ENCODE results near the gene VPS26A.

VPS26A gene

GRCh38 chr10:69123747-69124562 is at the start of gene VPS26A:
TSS of gene VPS26A (plus strand) at chr10:69124178. CDS start at chr10:69124278, 100 bp downstream.
- peak; percentile 71 for DNase-seq

- no peak for DNase-seq
Observed at GRCh38 chr10:69074532-69074931, 49.4 kb upstream of the VPS26A start.

GRCh38 chr10:69075431-69075830 is 48.5 kb upstream of the VPS26A start:
- DNase-seq = no peak

GRCh38 chr10:69078311-69078710 is 45.7 kb upstream of the VPS26A start:
- no peak for DNase-seq

GRCh38 chr10:69080226-69080625 is 43.8 kb upstream of the VPS26A start:
- DNase-seq = no peak

GRCh38 chr10:69086001-69086509 is 37.9 kb upstream of the VPS26A start:
- no peak for DNase-seq

- DNase-seq = no peak
Observed at GRCh38 chr10:69087590-69088470, 36.1 kb upstream of the VPS26A start, which contains the start of gene SRGN. TSS of gene SRGN (plus strand) at chr10:69088103. CDS start at chr10:69088158, 55 bp downstream.

- no peak for DNase-seq
Observed at GRCh38 chr10:69088471-69088769, 35.6 kb upstream of the VPS26A start.

GRCh38 chr10:69088801-69089501 is 35.0 kb upstream of the VPS26A start:
- no peak for DNase-seq

- no peak for DNase-seq
Observed at GRCh38 chr10:69089638-69090599, 34.1 kb upstream of the VPS26A start.

- no peak for DNase-seq
Observed at GRCh38 chr10:69090685-69091084, 33.3 kb upstream of the VPS26A start.

- no peak for DNase-seq
Observed at GRCh38 chr10:69091143-69091651, 32.8 kb upstream of the VPS26A start.

- peak; percentile 42 for DNase-seq
Observed at GRCh38 chr10:69092959-69093850, 30.8 kb upstream of the VPS26A start.

GRCh38 chr10:69093933-69094332 is 30.0 kb upstream of the VPS26A start:
- no peak for DNase-seq

GRCh38 chr10:69096045-69096444 is 27.9 kb upstream of the VPS26A start:
- DNase-seq = no peak

GRCh38 chr10:69097729-69098128 is 26.2 kb upstream of the VPS26A start:
- DNase-seq = no peak

GRCh38 chr10:69100136-69100872 is 23.7 kb upstream of the VPS26A start:
- DNase-seq = no peak

- DNase-seq = no peak
Observed at GRCh38 chr10:69101451-69102095, 22.4 kb upstream of the VPS26A start.

- no peak for DNase-seq
Observed at GRCh38 chr10:69102440-69102839, 21.5 kb upstream of the VPS26A start.
